Effector memory CD4-positive, alpha-beta T cell (primary cell): ENCODE measurements around the gene CHCHD3.

Experiments
- DNase-seq, 3 donors: peaks; one replicate each; pipeline ENCODE4 v3.0.0-alpha.2; 2020
- H3K27ac ChIP-seq: 2 replicates; pipeline ENCODE4 v1.7.0; 2013; ENCODE audit warnings: mild to moderate bottlenecking, low read length, moderate library complexity; ENCODE audit not compliant: insufficient read depth, poor library complexity, severe bottlenecking
- H3K27me3 ChIP-seq: replicated peaks from 2 replicates; pipeline ENCODE4 v1.7.0; 2013; ENCODE audit warnings: mild to moderate bottlenecking, low read length; ENCODE audit not compliant: insufficient read depth, control insufficient read depth, poor library complexity, severe bottlenecking
- H3K36me3 ChIP-seq: 2 replicates; pipeline ENCODE4 v1.7.0; 2013; ENCODE audit warnings: mild to moderate bottlenecking, low read length, moderate library complexity; ENCODE audit not compliant: control insufficient read depth, insufficient read depth
- H3K4me1 ChIP-seq: 2 replicates; pipeline ENCODE4 v1.7.0; 2013; ENCODE audit warnings: low read length, mild to moderate bottlenecking; ENCODE audit not compliant: control insufficient read depth, insufficient read depth, poor library complexity, severe bottlenecking
- H3K4me3 ChIP-seq: 2 replicates; pipeline ENCODE4 v1.7.0; 2013; ENCODE audit warnings: low read length, low read depth, mild to moderate bottlenecking; ENCODE audit not compliant: insufficient read depth, poor library complexity, severe bottlenecking
- H3K9me3 ChIP-seq: 2 replicates; pipeline ENCODE4 v1.7.0; 2013; ENCODE audit warnings: mild to moderate bottlenecking, low read length, moderate library complexity; ENCODE audit not compliant: control insufficient read depth

CHCHD3 gene

GRCh38 chr7:132865366-132866143 lies 216.3 kb downstream of the CHCHD3 start:
- no peaks in the 10 kb centered on the region for H3K36me3 ChIP-seq
- no peaks in the 10 kb centered on the region for H3K27me3 ChIP-seq
- H3K4me1 ChIP-seq = no peaks in the 10 kb centered on the region
- no peak overlapping the region for H3K4me3 ChIP-seq
- no peak for DNase-seq
- no peaks in the 10 kb centered on the region for H3K9me3 ChIP-seq
- no peak overlapping the region for H3K27ac ChIP-seq

- no peak overlapping the region for H3K4me3 ChIP-seq
- H3K36me3 ChIP-seq = no peaks in the 10 kb centered on the region
- H3K27me3 ChIP-seq = no peaks in the 10 kb centered on the region
- no peak overlapping the region for H3K27ac ChIP-seq
- no peak for DNase-seq
- H3K4me1 ChIP-seq = no peaks in the 10 kb centered on the region
- H3K9me3 ChIP-seq = no peaks in the 10 kb centered on the region
These were observed 219.8 kb downstream of the CHCHD3 start for GRCh38 chr7:132861940-132862554.

GRCh38 chr7:132861424-132861823 lies 220.5 kb downstream of the CHCHD3 start:
- Histone ChIP-seq H3K4me1 (no peaks in the 10 kb centered on the region), H3K27me3 (no peaks in the 10 kb centered on the region), H3K36me3 (no peaks in the 10 kb centered on the region), H3K9me3 (no peaks in the 10 kb centered on the region), H3K4me3 (no peak overlapping the region), H3K27ac (no peak overlapping the region)
- no peak for DNase-seq

GRCh38 chr7:132859199-132859598 lies 222.7 kb downstream of the CHCHD3 start:
- H3K9me3 ChIP-seq = no peaks in the 10 kb centered on the region
- no peak overlapping the region for H3K4me3 ChIP-seq
- H3K4me1 ChIP-seq = no peaks in the 10 kb centered on the region
- H3K27me3 ChIP-seq = no peaks in the 10 kb centered on the region
- no peak for DNase-seq
- H3K27ac ChIP-seq = no peak overlapping the region
- H3K36me3 ChIP-seq = no peaks in the 10 kb centered on the region

- no peaks in the 10 kb centered on the region for H3K36me3 ChIP-seq
- no peak for DNase-seq
- H3K27ac ChIP-seq = no peak overlapping the region
- no peaks in the 10 kb centered on the region for H3K9me3 ChIP-seq
- no peaks in the 10 kb centered on the region for H3K27me3 ChIP-seq
- no peak overlapping the region for H3K4me3 ChIP-seq
- no peaks in the 10 kb centered on the region for H3K4me1 ChIP-seq
These were observed 223.1 kb downstream of the CHCHD3 start for GRCh38 chr7:132858760-132859159.

GRCh38 chr7:132858251-132858650 lies 223.6 kb downstream of the CHCHD3 start:
- no peak for DNase-seq
- no peaks in the 10 kb centered on the region for H3K27me3 ChIP-seq
- no peaks in the 10 kb centered on the region for H3K4me1 ChIP-seq
- no peaks in the 10 kb centered on the region for H3K36me3 ChIP-seq
- H3K9me3 ChIP-seq = no peaks in the 10 kb centered on the region
- no peak overlapping the region for H3K4me3 ChIP-seq
- H3K27ac ChIP-seq = no peak overlapping the region

- Histone ChIP-seq H3K9me3 (no peaks in the 10 kb centered on the region), H3K4me3 (no peak overlapping the region), H3K27me3 (no peaks in the 10 kb centered on the region), H3K4me1 (no peaks in the 10 kb centered on the region), H3K27ac (no peak overlapping the region), H3K36me3 (no peaks in the 10 kb centered on the region)
- no peak for DNase-seq
These were observed 224.2 kb downstream of the CHCHD3 start for GRCh38 chr7:132857703-132858102.

- no peak overlapping the region for H3K4me3 ChIP-seq
- no peaks in the 10 kb centered on the region for H3K4me1 ChIP-seq
- H3K27me3 ChIP-seq = no peaks in the 10 kb centered on the region
- no peak for DNase-seq
- no peak overlapping the region for H3K27ac ChIP-seq
- H3K9me3 ChIP-seq = no peaks in the 10 kb centered on the region
- H3K36me3 ChIP-seq = no peaks in the 10 kb centered on the region
These were observed 224.9 kb downstream of the CHCHD3 start for GRCh38 chr7:132857031-132857430.

- Histone ChIP-seq H3K27ac (no peak overlapping the region), H3K36me3 (no peaks in the 10 kb centered on the region), H3K4me1 (no peaks in the 10 kb centered on the region), H3K4me3 (no peak overlapping the region), H3K9me3 (no peaks in the 10 kb centered on the region), H3K27me3 (no peaks in the 10 kb centered on the region)
- DNase-seq = no peak
These were observed 225.5 kb downstream of the CHCHD3 start for GRCh38 chr7:132856416-132856815.

- Histone ChIP-seq H3K27me3 (no peaks in the 10 kb centered on the region), H3K36me3 (no peaks in the 10 kb centered on the region), H3K27ac (no peak overlapping the region), H3K9me3 (no peaks in the 10 kb centered on the region), H3K4me3 (no peak overlapping the region), H3K4me1 (no peaks in the 10 kb centered on the region)
- DNase-seq = no peak
These were observed 226.0 kb downstream of the CHCHD3 start for GRCh38 chr7:132855901-132856300.
